GM10266 (cell line): ENCODE results near the gene EPHB2.

Experiments
- DNase-seq: peaks from one replicate; pipeline ENCODE4 v3.0.0; 2012; ENCODE audit errors: extremely low spot score
- TF ChIP-seq, protein P1 (sequence below): IDR thresholded peaks from 2 replicates; pipeline ENCODE4 v1.5.1; 2012; ENCODE audit warnings: mild to moderate bottlenecking, low read depth; ENCODE audit not compliant: control insufficient read depth, insufficient read depth; ENCODE audit errors: missing control alignments

EPHB2 gene

DNA sequence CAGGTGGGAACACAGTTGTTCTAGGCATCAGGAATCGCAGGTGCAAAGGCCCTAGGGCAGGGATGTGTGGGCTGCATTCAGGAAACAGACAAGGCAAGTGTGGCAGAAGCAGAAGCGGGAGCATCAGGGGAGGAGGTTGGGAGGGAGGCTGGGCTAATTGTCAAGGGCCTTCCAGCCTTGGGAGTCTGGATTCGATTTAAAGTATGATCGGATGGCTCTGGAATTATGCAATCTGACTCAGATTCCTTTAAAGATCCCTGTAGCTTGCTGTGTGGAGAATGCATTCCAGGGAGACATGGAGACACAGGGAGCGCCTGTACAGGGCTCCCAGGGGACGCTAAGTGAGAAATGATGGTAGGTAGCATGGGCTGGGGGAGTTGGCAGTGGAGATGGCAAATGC, 175.6 kb downstream of the EPHB2 start:
- no peak for DNase-seq
- TF ChIP-seq, protein P1, sequence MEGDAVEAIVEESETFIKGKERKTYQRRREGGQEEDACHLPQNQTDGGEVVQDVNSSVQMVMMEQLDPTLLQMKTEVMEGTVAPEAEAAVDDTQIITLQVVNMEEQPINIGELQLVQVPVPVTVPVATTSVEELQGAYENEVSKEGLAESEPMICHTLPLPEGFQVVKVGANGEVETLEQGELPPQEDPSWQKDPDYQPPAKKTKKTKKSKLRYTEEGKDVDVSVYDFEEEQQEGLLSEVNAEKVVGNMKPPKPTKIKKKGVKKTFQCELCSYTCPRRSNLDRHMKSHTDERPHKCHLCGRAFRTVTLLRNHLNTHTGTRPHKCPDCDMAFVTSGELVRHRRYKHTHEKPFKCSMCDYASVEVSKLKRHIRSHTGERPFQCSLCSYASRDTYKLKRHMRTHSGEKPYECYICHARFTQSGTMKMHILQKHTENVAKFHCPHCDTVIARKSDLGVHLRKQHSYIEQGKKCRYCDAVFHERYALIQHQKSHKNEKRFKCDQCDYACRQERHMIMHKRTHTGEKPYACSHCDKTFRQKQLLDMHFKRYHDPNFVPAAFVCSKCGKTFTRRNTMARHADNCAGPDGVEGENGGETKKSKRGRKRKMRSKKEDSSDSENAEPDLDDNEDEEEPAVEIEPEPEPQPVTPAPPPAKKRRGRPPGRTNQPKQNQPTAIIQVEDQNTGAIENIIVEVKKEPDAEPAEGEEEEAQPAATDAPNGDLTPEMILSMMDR = no peak

DNA sequence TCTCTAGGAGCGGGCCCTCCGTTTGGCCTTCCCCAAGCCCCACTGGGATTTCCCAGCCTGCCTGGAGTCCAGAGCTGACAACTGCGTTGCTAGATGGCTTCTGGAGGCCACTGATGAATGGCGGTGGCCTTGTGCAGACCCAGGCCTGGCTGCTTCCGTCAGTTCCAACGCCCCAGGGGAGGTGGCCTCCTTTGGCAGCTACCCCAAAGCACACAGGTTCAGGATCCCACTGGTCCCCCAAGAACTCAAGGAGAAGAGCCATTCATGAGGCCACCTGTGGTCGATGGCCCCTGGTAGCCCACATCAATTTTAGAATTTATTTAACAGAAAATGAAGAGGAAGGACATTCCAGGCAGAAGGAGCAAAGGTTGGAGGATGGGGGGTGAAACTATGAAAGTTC, 176.9 kb downstream of the EPHB2 start:
- TF ChIP-seq, protein P1 = no peak
- DNase-seq = no peak

DNA sequence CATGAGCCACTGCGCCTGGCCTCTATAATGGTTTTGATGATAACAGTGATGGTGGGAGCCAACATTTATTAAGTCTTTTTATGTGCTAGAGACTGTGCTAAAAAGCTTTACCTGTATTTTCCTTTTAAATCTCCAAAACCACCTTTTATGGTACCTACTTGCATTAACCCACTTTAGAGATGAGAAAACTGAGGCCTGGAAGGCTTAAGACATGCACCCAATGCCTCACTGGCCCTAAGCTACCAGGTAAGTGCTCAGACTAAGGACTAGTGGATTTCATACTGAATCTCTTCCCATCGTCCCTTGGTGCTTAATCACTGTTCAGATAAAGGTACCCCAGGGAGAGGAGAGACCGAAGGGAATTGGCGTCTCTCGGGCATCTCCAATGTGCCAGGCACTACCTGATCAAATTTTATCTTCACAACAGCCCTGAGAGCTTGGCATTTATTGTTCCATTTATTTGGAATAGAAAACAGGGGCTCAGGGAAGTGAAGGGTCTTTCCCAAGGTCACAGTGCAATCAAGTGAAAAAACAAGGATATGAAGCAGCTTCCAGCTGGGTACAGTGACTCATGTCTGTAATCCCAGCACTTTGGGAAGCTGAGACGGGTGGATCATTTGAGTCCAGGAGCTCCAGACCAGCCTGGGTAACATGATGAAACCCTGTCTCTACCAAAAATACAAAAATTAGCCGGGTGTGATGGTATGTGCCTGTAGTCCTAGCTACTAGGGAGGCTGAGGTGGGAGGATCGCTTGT, 177.9 kb downstream of the EPHB2 start:
- DNase-seq = no peak
- TF ChIP-seq, protein P1 = no peak

DNA sequence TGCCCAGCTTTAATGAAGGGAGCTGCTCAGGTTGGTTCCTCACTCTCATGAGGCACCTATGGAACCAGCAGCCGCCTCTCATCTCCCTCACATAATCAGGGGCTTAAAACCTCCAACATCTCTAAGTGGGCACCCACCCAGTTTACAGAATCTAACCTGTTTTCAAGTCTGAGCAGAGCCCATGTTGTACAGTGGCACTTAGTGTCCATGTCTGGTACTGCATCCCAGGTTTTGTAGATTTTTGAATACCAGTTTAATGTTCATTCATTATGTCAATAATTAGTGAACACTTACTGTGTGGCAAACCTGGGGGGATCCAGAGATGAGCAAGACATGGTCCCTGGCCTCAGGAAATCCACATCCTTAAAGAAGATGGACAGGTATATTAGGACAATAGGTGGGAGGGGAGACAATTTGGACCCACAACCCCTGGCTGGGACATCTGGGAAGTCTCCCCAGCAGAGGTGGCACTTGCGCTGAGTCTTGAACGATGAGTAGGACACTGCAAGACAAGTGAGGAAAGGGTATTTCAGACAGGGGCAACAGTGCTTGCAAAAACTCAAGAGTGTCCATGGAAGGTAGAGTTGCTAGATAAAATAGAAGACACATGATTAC, 178.7 kb downstream of the EPHB2 start:
- DNase-seq = peak; percentile 56
- TF ChIP-seq, protein P1 = peak; percentile 71

DNA sequence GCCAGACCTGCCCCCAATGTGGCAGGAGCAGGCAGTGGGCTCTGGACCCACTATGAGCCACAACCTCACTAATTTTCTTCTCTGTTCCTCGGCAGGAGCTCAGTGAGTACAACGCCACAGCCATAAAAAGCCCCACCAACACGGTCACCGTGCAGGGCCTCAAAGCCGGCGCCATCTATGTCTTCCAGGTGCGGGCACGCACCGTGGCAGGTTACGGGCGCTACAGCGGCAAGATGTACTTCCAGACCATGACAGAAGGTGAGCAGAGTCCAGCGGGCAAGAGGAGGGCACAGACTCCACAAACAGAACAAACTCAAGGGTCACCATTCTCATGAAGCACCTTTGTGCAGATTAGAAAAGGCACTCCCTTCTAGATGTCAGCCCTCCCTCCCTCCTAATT, 182.2 kb downstream of the EPHB2 start:
- TF ChIP-seq, protein P1 = no peak
- no peak for DNase-seq

DNA sequence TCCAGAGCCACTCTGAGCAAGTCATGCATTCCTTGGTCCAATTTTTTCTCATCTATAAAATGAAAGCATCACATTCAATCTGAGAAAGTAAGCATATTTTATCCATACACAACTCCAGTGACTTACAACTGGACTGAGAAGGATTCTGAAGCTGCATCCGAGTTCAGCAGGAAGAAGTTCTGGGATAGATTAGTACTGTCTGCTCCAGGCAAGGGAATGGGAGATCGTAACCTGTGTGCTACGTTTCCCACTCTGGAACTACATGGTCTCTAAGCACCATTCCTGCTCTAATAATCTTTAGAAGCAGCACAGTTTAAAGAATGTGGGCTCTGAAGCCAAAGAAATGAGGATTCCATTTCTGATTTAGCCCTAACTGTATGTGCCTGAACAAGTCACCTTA, 182.7 kb downstream of the EPHB2 start:
- TF ChIP-seq, protein P1 = no peak

DNA sequence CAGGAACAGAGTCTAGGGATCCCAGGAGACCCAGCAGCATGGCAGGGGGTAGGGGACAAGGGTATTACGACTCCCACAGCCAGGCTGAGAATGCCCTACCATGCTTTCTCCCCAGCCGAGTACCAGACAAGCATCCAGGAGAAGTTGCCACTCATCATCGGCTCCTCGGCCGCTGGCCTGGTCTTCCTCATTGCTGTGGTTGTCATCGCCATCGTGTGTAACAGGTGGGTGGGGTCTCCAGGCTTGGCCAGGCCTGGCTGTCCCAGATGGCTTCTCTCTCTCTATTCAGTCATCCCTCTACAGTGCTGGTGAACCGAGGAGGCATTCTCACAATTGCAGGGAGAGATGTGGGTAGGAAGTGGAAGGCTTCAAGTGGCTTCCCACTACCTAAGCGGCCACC, 184.7 kb downstream of the EPHB2 start:
- TF ChIP-seq, protein P1 = no peak
- no peak for DNase-seq

More for the DNA sequence above, 182.7 kb downstream of the EPHB2 start:
- DNase-seq = no peak
